HUES48 (cell line): ENCODE measurements around the gene HOXA13.

Source experiments
- H3K27ac ChIP-seq: one replicate; pipeline ENCODE4 v1.7.0; 2013; ENCODE audit warnings: low read depth, low read length, inconsistent platforms
- H3K27me3 ChIP-seq: 2 replicates; pipeline ENCODE4 v1.6.1; 2013; ENCODE audit warnings: mild to moderate bottlenecking, low read length; ENCODE audit not compliant: control insufficient read depth, insufficient read depth
- H3K36me3 ChIP-seq: 2 replicates; pipeline ENCODE4 v1.6.1; 2013; ENCODE audit warnings: low read length; ENCODE audit not compliant: control insufficient read depth, insufficient read depth
- H3K4me1 ChIP-seq: 2 replicates; pipeline ENCODE4 v1.6.1; 2013; ENCODE audit warnings: mild to moderate bottlenecking, low read length; ENCODE audit not compliant: control insufficient read depth, insufficient read depth
- H3K4me3 ChIP-seq: 2 replicates; pipeline ENCODE4 v1.5.1; 2013; ENCODE audit warnings: mild to moderate bottlenecking, low read depth, low read length
- H3K9ac ChIP-seq: 2 replicates; pipeline ENCODE4 v1.6.1; 2013; ENCODE audit warnings: mild to moderate bottlenecking, low read depth, low read length, moderate library complexity
- H3K9me3 ChIP-seq: 2 replicates; pipeline ENCODE4 v1.6.1; 2013; ENCODE audit warnings: low read length; ENCODE audit not compliant: control insufficient read depth, insufficient read depth

HOXA13 gene

GRCh38 chr7:27212497-27213432, 12.9 kb upstream of the HOXA13 start:
- no peak overlapping the region for H3K4me3 ChIP-seq
- H3K4me1 ChIP-seq, result peaks cover 34% of the 10 kb centered on the region
- H3K27me3 ChIP-seq, result peaks cover 100% of the 10 kb centered on the region
- H3K36me3 ChIP-seq, result no peaks in the 10 kb centered on the region
- H3K9me3 ChIP-seq, result no peaks in the 10 kb centered on the region
- H3K27ac ChIP-seq, result no peak overlapping the region
- H3K9ac ChIP-seq, result no peak overlapping the region

- H3K36me3 ChIP-seq, result no peaks in the 10 kb centered on the region
- H3K9ac ChIP-seq, result no peak overlapping the region
- H3K27ac ChIP-seq, result no peak overlapping the region
- H3K4me1 ChIP-seq, result peaks cover 34% of the 10 kb centered on the region
- H3K27me3 ChIP-seq, result peaks cover 100% of the 10 kb centered on the region
- H3K4me3 ChIP-seq, result no peak overlapping the region
- no peaks in the 10 kb centered on the region for H3K9me3 ChIP-seq
These were observed 11.9 kb upstream of the HOXA13 start for GRCh38 chr7:27211764-27212204.

GRCh38 chr7:27211084-27211446, 11.2 kb upstream of the HOXA13 start:
- Histone ChIP-seq H3K27me3 (peaks cover 100% of the 10 kb centered on the region), H3K9me3 (no peaks in the 10 kb centered on the region), H3K4me1 (peaks cover 29% of the 10 kb centered on the region), H3K36me3 (no peaks in the 10 kb centered on the region), H3K4me3 (no peak overlapping the region), H3K9ac (no peak overlapping the region), H3K27ac (no peak overlapping the region)

GRCh38 chr7:27210441-27211083, 10.7 kb upstream of the HOXA13 start:
- Histone ChIP-seq H3K4me3 (no peak overlapping the region), H3K27me3 (peaks cover 100% of the 10 kb centered on the region), H3K36me3 (no peaks in the 10 kb centered on the region), H3K27ac (no peak overlapping the region), H3K4me1 (peaks cover 30% of the 10 kb centered on the region), H3K9ac (no peak overlapping the region), H3K9me3 (no peaks in the 10 kb centered on the region)

GRCh38 chr7:27209933-27210440, 10.1 kb upstream of the HOXA13 start:
- Histone ChIP-seq H3K27ac (no peak overlapping the region), H3K27me3 (peaks cover 100% of the 10 kb centered on the region), H3K4me3 (no peak overlapping the region), H3K4me1 (peaks cover 28% of the 10 kb centered on the region), H3K36me3 (no peaks in the 10 kb centered on the region), H3K9ac (no peak overlapping the region), H3K9me3 (no peaks in the 10 kb centered on the region)

GRCh38 chr7:27208998-27209397, 9.1 kb upstream of the HOXA13 start:
- Histone ChIP-seq H3K9me3 (no peaks in the 10 kb centered on the region), H3K4me3 (no peak overlapping the region), H3K4me1 (peaks cover 19% of the 10 kb centered on the region), H3K36me3 (no peaks in the 10 kb centered on the region), H3K9ac (no peak overlapping the region), H3K27ac (no peak overlapping the region), H3K27me3 (peaks cover 100% of the 10 kb centered on the region)

GRCh38 chr7:27207348-27207985, 7.6 kb upstream of the HOXA13 start:
- no peak overlapping the region for H3K9ac ChIP-seq
- no peaks in the 10 kb centered on the region for H3K36me3 ChIP-seq
- peaks cover 100% of the 10 kb centered on the region for H3K27me3 ChIP-seq
- H3K27ac ChIP-seq, result no peak overlapping the region
- no peaks in the 10 kb centered on the region for H3K9me3 ChIP-seq
- H3K4me1 ChIP-seq, result peaks cover 4% of the 10 kb centered on the region; the same call in 1 of the 2 replicates
- no peak overlapping the region for H3K4me3 ChIP-seq

GRCh38 chr7:27205325-27206280, 5.7 kb upstream of the HOXA13 start:
- Histone ChIP-seq H3K27ac (no peak overlapping the region), H3K4me3 (no peak overlapping the region), H3K4me1 (peaks cover 4% of the 10 kb centered on the region; the same call in 1 of the 2 replicates), H3K27me3 (peaks cover 100% of the 10 kb centered on the region), H3K36me3 (no peaks in the 10 kb centered on the region), H3K9ac (no peak overlapping the region), H3K9me3 (no peaks in the 10 kb centered on the region)

- peaks cover 100% of the 10 kb centered on the region for H3K27me3 ChIP-seq
- no peaks in the 10 kb centered on the region for H3K9me3 ChIP-seq
- H3K27ac ChIP-seq, result no peak overlapping the region
- no peak overlapping the region for H3K4me3 ChIP-seq
- H3K4me1 ChIP-seq, result peaks cover 4% of the 10 kb centered on the region; the same call in 1 of the 2 replicates
- no peaks in the 10 kb centered on the region for H3K36me3 ChIP-seq
- no peak overlapping the region for H3K9ac ChIP-seq
These were observed 5.0 kb upstream of the HOXA13 start for GRCh38 chr7:27204851-27205322.
